NCI-H460 (cell line): ENCODE results near the gene SMIM3. TPM values are rescaled to one million over a fixed set of nuclear protein-coding genes. Genes with fewer than 3 reads are reported as not detected.
"Not testable (repeated sequence)": the region's sequence is repeated elsewhere in the genome, so short reads cannot be mapped to it uniquely, and the experiment has no call there.

ENCODE experiments used
- DNase-seq: peaks from one replicate; pipeline ENCODE4 v3.0.0-alpha.2; 2016; ENCODE audit warnings: low read depth; ENCODE audit errors: extremely low read depth
- total RNA-seq: library from RNA; depleted of rRNA; stranded (reverse); fragments of >200 nt; shearing (Covaris generic); gene quantifications from 2 replicates; pipeline ENCODE4 v1.2.3, GENCODE V29; 2014; rRNA removed

The SMIM3 gene
- total RNA-seq, 1 experiment from 2014 or later: 8.2 TPM

- no peak for DNase-seq
Observed at GRCh38 chr5:150791536-150791935, 13.0 kb downstream of the SMIM3 start.

GRCh38 chr5:150793423-150793888 lies 14.9 kb downstream of the SMIM3 start:
- not testable (repeated sequence) for DNase-seq

GRCh38 chr5:150794927-150795326 lies 16.4 kb downstream of the SMIM3 start:
- DNase-seq: no peak

GRCh38 chr5:150797384-150797783 lies 18.8 kb downstream of the SMIM3 start:
- no peak for DNase-seq

GRCh38 chr5:150801117-150801927 lies 22.8 kb downstream of the SMIM3 start:
- DNase-seq: peak; percentile 68

- no peak for DNase-seq
Observed at GRCh38 chr5:150804388-150804787, 25.8 kb downstream of the SMIM3 start.

GRCh38 chr5:150809363-150809762 lies 30.8 kb downstream of the SMIM3 start:
- DNase-seq: no peak

GRCh38 chr5:150815010-150815409 lies 36.5 kb downstream of the SMIM3 start:
- no peak for DNase-seq

GRCh38 chr5:150816946-150817345 lies 38.4 kb downstream of the SMIM3 start:
- DNase-seq: no peak

- no peak for DNase-seq
Observed at GRCh38 chr5:150829744-150830143, 51.2 kb downstream of the SMIM3 start.

- not testable (repeated sequence) for DNase-seq
Observed at GRCh38 chr5:150831821-150832220, 53.3 kb downstream of the SMIM3 start.

GRCh38 chr5:150836064-150836463 lies 57.5 kb downstream of the SMIM3 start:
- no peak for DNase-seq

GRCh38 chr5:150836703-150837102 lies 58.1 kb downstream of the SMIM3 start:
- DNase-seq: no peak

- DNase-seq: not testable (repeated sequence)
Observed at GRCh38 chr5:150845185-150845859, 66.8 kb downstream of the SMIM3 start.

- not testable (repeated sequence) for DNase-seq
Observed at GRCh38 chr5:150846308-150846653, 67.7 kb downstream of the SMIM3 start, which contains the start of gene IRGM. TSS of gene IRGM (plus strand) at chr5:150846521. CDS start at chr5:150848124, 1,603 bp downstream.

Other genes with a start within 250 kb of the SMIM3 start
- 11.0 and 11.3 TPM in 2 replicates for gene SYNPO, start 138.1 kb upstream of the SMIM3 start, total RNA-seq
- gene MYOZ3, start 117.5 kb upstream of the SMIM3 start, total RNA-seq: not detected in 2 replicates
- 47.1 and 53.6 TPM in 2 replicates for gene RBM22, start 77.7 kb upstream of the SMIM3 start, total RNA-seq
- 65.3 and 66.4 TPM in 2 replicates for gene DCTN4, start 19.7 kb upstream of the SMIM3 start, total RNA-seq
- gene IRGM, start 67.8 kb downstream of the SMIM3 start, total RNA-seq: not detected in 2 replicates
- 0.05 and 0.06 TPM in 2 replicates for gene ZNF300, start 126.2 kb downstream of the SMIM3 start, total RNA-seq
- 47.7 and 48.8 TPM in 2 replicates for gene GPX3, start 241.8 kb downstream of the SMIM3 start, total RNA-seq